OCI-LY7 (cell line): ENCODE results near the gene EPSTI1. TPM values are rescaled to one million over a fixed set of nuclear protein-coding genes. Genes with fewer than 3 reads are reported as not detected.

Experiments used
- BruUV-seq: library from RNA; stranded (reverse); fragments of 400-500 nt; replicated peaks from 2 replicates; lab custom pipeline; 2021; lab: Mats Ljungman, UMichigan
- CTCF ChIA-PET: fragments of 300-600 bp; sonication (Branson Sonifier 250); formaldehyde crosslinking; loops from one replicate; lab custom pipeline; 2022; ENCODE audit warnings: antibody characterized with exemption; ENCODE audit not compliant: unreplicated experiment; lab: Charles Lee
- POLR2A ChIA-PET: fragments of 300-600 bp; sonication (Branson Sonifier 250); formaldehyde crosslinking; loops from one replicate; lab custom pipeline; 2022; ENCODE audit warnings: antibody characterized with exemption; lab: Charles Lee
- DNase-seq: peaks from one replicate; pipeline ENCODE4 v3.0.0-alpha.2; 2015; ENCODE audit warnings: low spot score
- H2AFZ ChIP-seq: fragments of 200-600 bp; sonication (generic), shearing (Covaris generic); 2 replicates; pipeline ENCODE4 v1.6.1; 2014; ENCODE audit warnings: mild to moderate bottlenecking, antibody characterized with exemption, low read length, moderate library complexity
- H3K27ac ChIP-seq: fragments of 200-600 bp; sonication (generic); 2 replicates; pipeline ENCODE4 v1.5.1; 2014; ENCODE audit warnings: mixed run types, low read depth, mild to moderate bottlenecking, moderate library complexity, low read length, inconsistent platforms; ENCODE audit not compliant: poor library complexity, severe bottlenecking
- H3K36me3 ChIP-seq: fragments of 200-600 bp; sonication (generic); 2 replicates; pipeline ENCODE4 v1.6.1; 2014; ENCODE audit warnings: mild to moderate bottlenecking, antibody characterized with exemption, low read length, moderate library complexity, mixed read lengths; ENCODE audit not compliant: insufficient read depth
- H3K4me1 ChIP-seq: fragments of 200-600 bp; sonication (generic); 2 replicates; pipeline ENCODE4 v1.5.1; 2014; ENCODE audit warnings: mild to moderate bottlenecking, low read length; ENCODE audit not compliant: insufficient read depth, poor library complexity, severe bottlenecking
- H3K4me2 ChIP-seq: fragments of 200-600 bp; sonication (generic); 2 replicates; pipeline ENCODE4 v1.6.1; 2014; ENCODE audit warnings: mild to moderate bottlenecking, low read length
- H3K4me3 ChIP-seq: fragments of 200-600 bp; sonication (generic); 2 replicates; pipeline ENCODE4 v1.5.1; 2014; ENCODE audit warnings: mild to moderate bottlenecking, low read depth, low read length; ENCODE audit not compliant: poor library complexity, severe bottlenecking
- H3K79me2 ChIP-seq: fragments of 200-600 bp; sonication (generic); 2 replicates; pipeline ENCODE4 v1.6.1; 2016; ENCODE audit warnings: low read depth, mild to moderate bottlenecking, low read length, moderate library complexity, mixed read lengths; ENCODE audit not compliant: insufficient read depth
- H3K9me2 ChIP-seq: fragments of 200-600 bp; sonication (generic); 2 replicates; pipeline ENCODE4 v1.6.1; 2016; ENCODE audit warnings: mild to moderate bottlenecking, low read length, mixed read lengths; ENCODE audit not compliant: insufficient read depth
- H3K9me3 ChIP-seq: fragments of 200-600 bp; sonication (generic); 2 replicates; pipeline ENCODE4 v1.6.1; 2014; ENCODE audit warnings: mild to moderate bottlenecking, mixed run types, low read length, mixed read lengths
- H4K20me1 ChIP-seq: fragments of 200-600 bp; sonication (generic); 2 replicates; pipeline ENCODE4 v1.6.1; 2014; ENCODE audit warnings: mild to moderate bottlenecking, antibody characterized with exemption, low read length, moderate library complexity, mixed read lengths; ENCODE audit not compliant: insufficient read depth
- CTCF ChIP-seq: fragments of 200-600 bp; sonication (generic); conservative IDR thresholded peaks from 2 replicates; pipeline ENCODE4 v1.5.1; 2014; ENCODE audit warnings: mild to moderate bottlenecking, antibody characterized with exemption, low read length, moderate library complexity, mixed read lengths
- EZH2phosphoT487 ChIP-seq: fragments of 200-600 bp; sonication (generic); IDR thresholded peaks from 2 replicates; pipeline ENCODE4 v1.6.1; 2018; ENCODE audit warnings: low read depth, borderline replicate concordance, mild to moderate bottlenecking, mixed run types, antibody characterized with exemption, low read length, moderate library complexity, mixed read lengths
- intact Hi-C: fragments of 100-400 bp; cut with micrococcal nuclease; formaldehyde crosslinking; loops from one replicate; pipeline ENCODE4 v1.10.0; 2022; ENCODE audit not compliant: unreplicated experiment
- total RNA-seq, 2 experiments: library from RNA; depleted of rRNA in 1 of 2; stranded (reverse); fragments of >200 nt in 1 of 2; shearing (Covaris generic) in 1 of 2; gene quantifications; 2 replicates each; pipeline ENCODE4 v1.2.3, GENCODE V29; 2014 to 2022

EPSTI1 gene
- total RNA-seq, 2 experiments from 2014 or later, result 0.49 to 2.1 TPM

- TF ChIP-seq EZH2phosphoT487, result no peak
- no peak for TF ChIP-seq CTCF
- H3K27ac ChIP-seq, result no peak overlapping the region
- H3K36me3 ChIP-seq, result no peaks in the 10 kb centered on the region
- no peaks in the 10 kb centered on the region for H3K4me1 ChIP-seq
- BruUV-seq, result no TSS peak
- no peaks in the 10 kb centered on the region for H3K79me2 ChIP-seq
- no peak overlapping the region for H3K4me2 ChIP-seq
- intact Hi-C loops, result no loop called here
- POLR2A ChIA-PET, result no interaction called here
- DNase-seq, result no peak
- no peaks in the 10 kb centered on the region for H3K9me2 ChIP-seq
- H4K20me1 ChIP-seq, result no peaks in the 10 kb centered on the region
- no peak overlapping the region for H3K4me3 ChIP-seq
- no peak overlapping the region for H2AFZ ChIP-seq
- CTCF ChIA-PET, result no interaction called here
- no peaks in the 10 kb centered on the region for H3K9me3 ChIP-seq
Observed at GRCh38 chr13:42899266-42899665, 92.8 kb downstream of the EPSTI1 start.

GRCh38 chr13:42895776-42896175 lies 96.3 kb downstream of the EPSTI1 start:
- intact Hi-C loops, result no loop called here
- no peaks in the 10 kb centered on the region for H3K9me2 ChIP-seq
- no peak overlapping the region for H3K4me3 ChIP-seq
- H3K79me2 ChIP-seq, result no peaks in the 10 kb centered on the region
- no peak overlapping the region for H3K4me2 ChIP-seq
- no peaks in the 10 kb centered on the region for H3K36me3 ChIP-seq
- no peak overlapping the region for H3K27ac ChIP-seq
- no peaks in the 10 kb centered on the region for H4K20me1 ChIP-seq
- DNase-seq, result no peak
- no TSS peak for BruUV-seq
- no peak overlapping the region for H2AFZ ChIP-seq
- ChIA-PET POLR2A (no interaction called here), CTCF (no interaction called here)
- TF ChIP-seq EZH2phosphoT487, result no peak
- no peak for TF ChIP-seq CTCF
- no peaks in the 10 kb centered on the region for H3K4me1 ChIP-seq
- H3K9me3 ChIP-seq, result no peaks in the 10 kb centered on the region

- Histone ChIP-seq H3K36me3 (no peaks in the 10 kb centered on the region), H3K4me3 (no peak overlapping the region), H3K4me2 (no peak overlapping the region), H3K79me2 (no peaks in the 10 kb centered on the region), H4K20me1 (no peaks in the 10 kb centered on the region), H3K27ac (no peak overlapping the region), H2AFZ (no peak overlapping the region), H3K9me2 (no peaks in the 10 kb centered on the region), H3K4me1 (no peaks in the 10 kb centered on the region), H3K9me3 (no peaks in the 10 kb centered on the region)
- intact Hi-C loops, result no loop called here
- TF ChIP-seq CTCF, result no peak
- no peak for TF ChIP-seq EZH2phosphoT487
- ChIA-PET POLR2A (interaction anchor here (0.7 kb wide), 1 partner anchor 39 kb away, joined by 3 read pairs; no protein-coding TSS in a partner anchor), CTCF (no interaction called here)
- no TSS peak for BruUV-seq
- DNase-seq, result no peak
Observed at GRCh38 chr13:42894765-42895243, 97.2 kb downstream of the EPSTI1 start.
